ENCODE data around the gene CXCL14. TPM values are rescaled to one million over a fixed set of nuclear protein-coding genes. Genes with fewer than 3 reads are reported as not detected.

CXCL14 gene
- total and polyA plus RNA-seq, 12 donors = 0.06 to 30.0 (median 2.0) TPM

GRCh38 chr5:135596157-135596763, 17.5 kb upstream of the CXCL14 start:
- no peaks in the 10 kb centered on the region for H3K9me3 ChIP-seq (replicated peaks in 1 of 3)
- H3K36me3 ChIP-seq (replicated peaks in 1 of 2) = no peaks in the 10 kb centered on the region
- H3K4me3 ChIP-seq = no peak overlapping the region
- WGBS, 4 donors = 81 to 90% (median 87%) methylated on average over 5 of the region's 5 CpGs
- TF ChIP-seq CTCF (IDR thresholded peaks at IDR 0.05) (no peak), POLR2A (IDR thresholded peaks at IDR 0.05) (no peak)
- intact Hi-C loops (cut with DNase I) = no loop called here
- no peak for DNase-seq
- H3K4me1 ChIP-seq (replicated peaks in 1 of 2) = no peaks in the 10 kb centered on the region
- no peaks in the 10 kb centered on the region for H3K27me3 ChIP-seq
- H3K27ac ChIP-seq = no peak overlapping the region

GRCh38 chr5:135594416-135594960, 15.7 kb upstream of the CXCL14 start:
- DNase-seq = no peak

GRCh38 chr5:135593886-135594285, 15.1 kb upstream of the CXCL14 start:
- Histone ChIP-seq H3K27me3 (no peaks in the 10 kb centered on the region), H3K4me1 (replicated peaks in 1 of 2) (no peaks in the 10 kb centered on the region), H3K9me3 (replicated peaks in 1 of 3) (no peaks in the 10 kb centered on the region), H3K4me3 (no peak overlapping the region), H3K36me3 (replicated peaks in 1 of 2) (no peaks in the 10 kb centered on the region), H3K27ac (no peak overlapping the region)
- 54 to 72% (median 65%) methylated on average over 2 of the region's 2 CpGs for WGBS, 4 donors
- TF ChIP-seq CTCF (IDR thresholded peaks at IDR 0.05) (no peak), POLR2A (IDR thresholded peaks at IDR 0.05) (no peak)
- intact Hi-C loops (cut with DNase I) = no loop called here
- no peak for DNase-seq

More at GRCh38 chr5:135594416-135594960, 15.7 kb upstream of the CXCL14 start:
- TF ChIP-seq POLR2A (IDR thresholded peaks at IDR 0.05) = no peak
- TF ChIP-seq CTCF (IDR thresholded peaks at IDR 0.05) = no peak
- 90 to 97% (median 94%) methylated on average over 2 of the region's 2 CpGs for WGBS, 4 donors
- Histone ChIP-seq H3K9me3 (replicated peaks in 1 of 3) (no peaks in the 10 kb centered on the region), H3K27me3 (no peaks in the 10 kb centered on the region), H3K4me3 (no peak overlapping the region), H3K27ac (no peak overlapping the region), H3K4me1 (replicated peaks in 1 of 2) (no peaks in the 10 kb centered on the region), H3K36me3 (replicated peaks in 1 of 2) (no peaks in the 10 kb centered on the region)
- intact Hi-C loops (cut with DNase I) = no loop called here

- 67 to 80% (median 72%) methylated on average over 3 of the region's 3 CpGs for WGBS, 4 donors
- DNase-seq = no peak
These were observed 14.3 kb upstream of the CXCL14 start for GRCh38 chr5:135593141-135593540.

More at GRCh38 chr5:135593141-135593540, 14.3 kb upstream of the CXCL14 start:
- H3K4me3 ChIP-seq = no peak overlapping the region
- no peaks in the 10 kb centered on the region for H3K9me3 ChIP-seq (replicated peaks in 1 of 3)
- no peak overlapping the region for H3K27ac ChIP-seq
- no peaks in the 10 kb centered on the region for H3K4me1 ChIP-seq (replicated peaks in 1 of 2)
- H3K36me3 ChIP-seq (replicated peaks in 1 of 2) = no peaks in the 10 kb centered on the region
- intact Hi-C loops (cut with DNase I) = no loop called here
- no peaks in the 10 kb centered on the region for H3K27me3 ChIP-seq
- no peak for TF ChIP-seq CTCF (IDR thresholded peaks at IDR 0.05)
- TF ChIP-seq POLR2A (IDR thresholded peaks at IDR 0.05) = no peak

Data from adrenal gland (tissue), 12 donors.